ENCODE results near the gene TEX48.

DNA sequence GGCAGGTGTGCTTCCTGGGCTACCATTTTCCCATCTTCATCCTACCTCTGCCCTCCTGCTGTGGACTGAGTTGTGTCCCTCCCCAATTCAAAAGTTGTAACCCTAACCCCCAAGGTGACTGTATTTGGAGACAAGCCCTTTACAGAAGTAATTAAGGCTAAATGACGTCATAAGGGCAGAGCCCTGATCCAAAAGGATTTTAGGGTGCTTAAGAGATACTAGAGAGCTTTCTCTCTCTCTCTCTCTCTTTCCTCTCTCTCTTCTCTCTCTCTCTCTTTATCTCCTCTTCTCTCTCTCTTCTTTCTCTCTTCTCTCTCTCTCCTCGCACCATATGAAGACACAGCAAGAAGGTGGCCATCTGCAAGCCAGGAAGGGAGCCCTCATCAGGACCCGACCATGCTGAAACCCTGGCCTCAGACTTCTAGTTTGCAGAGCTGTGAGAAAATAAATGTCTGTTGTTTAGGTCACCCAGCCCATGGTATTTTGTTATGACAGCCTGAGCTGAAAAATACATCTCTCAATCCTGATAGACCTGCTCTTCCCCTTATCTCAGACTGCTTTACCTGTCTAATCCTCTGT, 36.0 kb upstream of the TEX48 start:
- TF ChIP-seq POLR2A (IDR thresholded peaks at IDR 0.05; ENCODE audit: extremely low read depth, insufficient read length), result no peak
- TF ChIP-seq, protein P1, sequence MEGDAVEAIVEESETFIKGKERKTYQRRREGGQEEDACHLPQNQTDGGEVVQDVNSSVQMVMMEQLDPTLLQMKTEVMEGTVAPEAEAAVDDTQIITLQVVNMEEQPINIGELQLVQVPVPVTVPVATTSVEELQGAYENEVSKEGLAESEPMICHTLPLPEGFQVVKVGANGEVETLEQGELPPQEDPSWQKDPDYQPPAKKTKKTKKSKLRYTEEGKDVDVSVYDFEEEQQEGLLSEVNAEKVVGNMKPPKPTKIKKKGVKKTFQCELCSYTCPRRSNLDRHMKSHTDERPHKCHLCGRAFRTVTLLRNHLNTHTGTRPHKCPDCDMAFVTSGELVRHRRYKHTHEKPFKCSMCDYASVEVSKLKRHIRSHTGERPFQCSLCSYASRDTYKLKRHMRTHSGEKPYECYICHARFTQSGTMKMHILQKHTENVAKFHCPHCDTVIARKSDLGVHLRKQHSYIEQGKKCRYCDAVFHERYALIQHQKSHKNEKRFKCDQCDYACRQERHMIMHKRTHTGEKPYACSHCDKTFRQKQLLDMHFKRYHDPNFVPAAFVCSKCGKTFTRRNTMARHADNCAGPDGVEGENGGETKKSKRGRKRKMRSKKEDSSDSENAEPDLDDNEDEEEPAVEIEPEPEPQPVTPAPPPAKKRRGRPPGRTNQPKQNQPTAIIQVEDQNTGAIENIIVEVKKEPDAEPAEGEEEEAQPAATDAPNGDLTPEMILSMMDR (IDR thresholded peaks at IDR 0.05; ENCODE audit: low read depth, low read length), result no peak

Data from NB4 (cell line).